HepG2 (cell line): Measurements from ENCODE around the gene COASY. TPM values are rescaled to one million over a fixed set of nuclear protein-coding genes. Genes with fewer than 3 reads are reported as not detected.

ENCODE experiments used
- AGO1 ChIP-seq: fragments of 200-400 bp; formaldehyde crosslinking; IDR thresholded peaks from 2 replicates; pipeline ENCODE4 v1.6.1; 2017; ENCODE audit warnings: mild to moderate bottlenecking, low read depth, low read length, moderate library complexity; ENCODE audit not compliant: poor library complexity, severe bottlenecking
- AHR ChIP-seq: IDR thresholded peaks from 2 replicates; pipeline ENCODE4 v1.6.1; 2018; ENCODE audit warnings: missing genetic modification reagents, missing compliant biosample characterization
- CBX1 ChIP-seq: IDR thresholded peaks from one replicate; pipeline ENCODE4 v1.6.1; 2016; ENCODE audit warnings: antibody characterized with exemption, low read depth
- GPN1 ChIP-seq: sonication (generic); formaldehyde crosslinking; IDR thresholded peaks from 2 replicates; pipeline ENCODE4 v1.5.1; 2020; ENCODE audit warnings: missing genetic modification reagents, borderline replicate concordance
- ZBTB3 ChIP-seq: sonication (generic); formaldehyde crosslinking; IDR thresholded peaks from 2 replicates; pipeline ENCODE4 v1.4.0; 2020; ENCODE audit warnings: low read depth, mild to moderate bottlenecking, moderate library complexity, missing genetic modification reagents, borderline replicate concordance
- ZBTB7A ChIP-seq: sonication (generic); formaldehyde crosslinking; IDR thresholded peaks from 2 replicates; pipeline ENCODE4 v1.8.0; 2022; ENCODE audit warnings: mild to moderate bottlenecking, missing genetic modification reagents
- ZNF224 ChIP-seq: sonication (generic); formaldehyde crosslinking; IDR thresholded peaks from 2 replicates; pipeline ENCODE4 v1.5.0; 2020; ENCODE audit warnings: mild to moderate bottlenecking, missing genetic modification reagents
- ZNF766 ChIP-seq: sonication (generic); formaldehyde crosslinking; IDR thresholded peaks from 2 replicates; pipeline ENCODE4 v1.5.0; 2020; ENCODE audit warnings: missing genetic modification reagents, borderline replicate concordance
- ZNF776 ChIP-seq: sonication (generic); formaldehyde crosslinking; IDR thresholded peaks from 2 replicates; pipeline ENCODE4 v1.4.0; 2020; ENCODE audit warnings: mild to moderate bottlenecking, missing genetic modification reagents
- ZSCAN21 ChIP-seq: sonication (generic); formaldehyde crosslinking; IDR thresholded peaks from 2 replicates; pipeline ENCODE4 v1.8.0; 2022; ENCODE audit warnings: mild to moderate bottlenecking, missing genetic modification reagents, moderate library complexity, borderline replicate concordance
- polyA plus RNA-seq, 8 experiments: library from polyadenylated mRNA; depleted of rRNA in 3 of 8; stranded (reverse) in 7 of 8; unstranded in 1 of 8; fragments of >200 nt; fragmentation: Illumina TruSeq in 4 of 8; extraction: Trizol in 4 of 8; gene quantifications; 2 replicates each; pipeline versions ENCODE4 v1.2.1 to v1.2.3, GENCODE V29; 2011 to 2016; ENCODE audit warnings: low read depth in 4 of 8, missing spikeins in 1 of 8, mixed read lengths in 1 of 8; ENCODE audit not compliant: insufficient read depth in 1 of 8
- total RNA-seq, 5 experiments: library from RNA; depleted of rRNA; stranded (reverse); fragments of >200 nt; fragmentation: Illumina TruSeq; extraction: Trizol; gene quantifications; 2 replicates each; pipeline ENCODE4 v1.2.3, GENCODE V29; 2016; ENCODE audit warnings: low read depth in 1 of 5
- TF ChIP-seq, protein P1 (sequence below): sonication (generic); formaldehyde crosslinking; IDR thresholded peaks from 2 replicates; pipeline ENCODE4 v1.8.1; 2023; ENCODE audit warnings: mild to moderate bottlenecking, moderate library complexity, missing genetic modification reagents
- TF ChIP-seq, protein P2 (sequence below): sonication (generic); formaldehyde crosslinking; IDR thresholded peaks from 2 replicates; pipeline ENCODE4 v1.9.0; 2021; ENCODE audit warnings: missing genetic modification reagents, borderline replicate concordance
- TF ChIP-seq, protein P3 (sequence below): sonication (generic); formaldehyde crosslinking; IDR thresholded peaks from 2 replicates; pipeline ENCODE4 v1.8.1; 2023; ENCODE audit warnings: mild to moderate bottlenecking, missing genetic modification reagents
- TF ChIP-seq, protein P4 (sequence below): sonication (generic); formaldehyde crosslinking; IDR thresholded peaks from 2 replicates; pipeline ENCODE4 v1.8.0; 2022; ENCODE audit warnings: mild to moderate bottlenecking, missing genetic modification reagents, moderate library complexity
- TF ChIP-seq, protein P5 (sequence below): sonication (generic); formaldehyde crosslinking; IDR thresholded peaks from 2 replicates; pipeline ENCODE4 v1.4.0; 2020; ENCODE audit warnings: missing genetic modification reagents
- TF ChIP-seq, protein P6 (sequence below): sonication (generic); formaldehyde crosslinking; IDR thresholded peaks from 2 replicates; pipeline ENCODE4 v1.4.0; 2020; ENCODE audit warnings: missing genetic modification reagents

Gene COASY
- total and polyA plus RNA-seq, 2 of the 13 experiments (the other 11 are each of a cell fraction or from before 2014, with no cell fraction given), result 90.7 to 125 TPM

DNA sequence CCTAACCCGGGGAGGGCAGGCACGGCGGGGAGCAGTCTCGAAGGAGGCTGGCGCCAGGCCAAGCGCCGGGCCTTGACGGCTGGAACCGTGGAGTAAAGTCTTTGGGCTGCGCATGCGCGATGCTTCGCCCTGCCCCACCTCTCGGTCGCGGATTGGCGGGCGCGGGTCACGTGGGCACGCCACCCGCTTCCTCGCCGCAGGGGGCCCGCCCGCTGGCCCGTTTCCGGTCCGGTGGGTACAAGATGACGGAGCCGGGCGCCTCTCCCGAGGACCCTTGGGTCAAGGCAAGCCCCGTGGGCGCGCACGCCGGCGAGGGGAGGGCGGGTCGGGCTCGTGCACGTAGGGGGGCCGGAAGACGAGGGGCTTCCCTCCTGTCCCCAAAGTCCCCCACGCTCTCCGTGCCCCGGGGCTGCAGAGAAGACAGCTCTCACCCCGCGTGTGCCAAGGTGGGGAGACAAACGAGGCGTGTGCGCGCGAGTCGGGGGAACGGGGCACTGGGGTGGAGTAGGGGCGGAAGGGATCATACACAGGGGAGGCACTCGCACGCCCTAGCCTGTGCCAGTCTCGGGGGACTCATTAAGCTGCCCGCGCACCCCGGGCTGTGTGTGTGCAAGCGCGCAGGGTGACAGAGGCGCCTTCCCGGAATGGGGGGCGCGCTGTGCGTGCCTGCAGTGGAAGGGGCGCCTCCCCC lies 5.1 kb downstream of the COASY start, which contains the start of gene MLX (continued):
- peak; percentile 45; the same call in 1 of the 2 replicates for TF ChIP-seq ZSCAN21 (CRISPR knock-in tag)
- TF ChIP-seq, protein P1, sequence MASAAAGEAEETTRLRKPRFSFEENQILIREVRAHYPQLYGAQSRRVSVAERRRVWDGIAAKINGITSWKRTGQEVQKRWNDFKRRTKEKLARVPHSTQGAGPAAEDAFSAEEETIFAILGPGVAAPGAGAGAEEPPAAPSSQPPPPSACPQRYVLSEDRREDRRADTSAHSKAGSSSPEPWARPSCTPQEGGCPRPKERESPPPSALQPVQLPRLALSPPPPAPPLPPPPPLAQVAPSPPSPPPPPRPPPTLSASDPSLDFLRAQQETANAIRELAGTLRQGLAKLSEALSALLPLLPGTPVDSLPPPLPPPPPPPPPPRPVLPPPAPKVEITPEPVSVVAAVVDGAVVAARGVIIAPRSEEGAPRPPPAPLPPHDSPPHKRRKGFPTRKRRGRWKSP (CRISPR knock-in tag), result no peak
- TF ChIP-seq, protein P2, sequence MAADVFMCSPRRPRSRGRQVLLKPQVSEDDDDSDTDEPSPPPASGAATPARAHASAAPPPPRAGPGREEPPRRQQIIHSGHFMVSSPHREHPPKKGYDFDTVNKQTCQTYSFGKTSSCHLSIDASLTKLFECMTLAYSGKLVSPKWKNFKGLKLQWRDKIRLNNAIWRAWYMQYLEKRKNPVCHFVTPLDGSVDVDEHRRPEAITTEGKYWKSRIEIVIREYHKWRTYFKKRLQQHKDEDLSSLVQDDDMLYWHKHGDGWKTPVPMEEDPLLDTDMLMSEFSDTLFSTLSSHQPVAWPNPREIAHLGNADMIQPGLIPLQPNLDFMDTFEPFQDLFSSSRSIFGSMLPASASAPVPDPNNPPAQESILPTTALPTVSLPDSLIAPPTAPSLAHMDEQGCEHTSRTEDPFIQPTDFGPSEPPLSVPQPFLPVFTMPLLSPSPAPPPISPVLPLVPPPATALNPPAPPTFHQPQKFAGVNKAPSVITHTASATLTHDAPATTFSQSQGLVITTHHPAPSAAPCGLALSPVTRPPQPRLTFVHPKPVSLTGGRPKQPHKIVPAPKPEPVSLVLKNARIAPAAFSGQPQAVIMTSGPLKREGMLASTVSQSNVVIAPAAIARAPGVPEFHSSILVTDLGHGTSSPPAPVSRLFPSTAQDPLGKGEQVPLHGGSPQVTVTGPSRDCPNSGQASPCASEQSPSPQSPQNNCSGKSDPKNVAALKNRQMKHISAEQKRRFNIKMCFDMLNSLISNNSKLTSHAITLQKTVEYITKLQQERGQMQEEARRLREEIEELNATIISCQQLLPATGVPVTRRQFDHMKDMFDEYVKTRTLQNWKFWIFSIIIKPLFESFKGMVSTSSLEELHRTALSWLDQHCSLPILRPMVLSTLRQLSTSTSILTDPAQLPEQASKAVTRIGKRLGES, result no peak; the same call in 1 of the 2 replicates
- TF ChIP-seq AHR (CRISPR knock-in tag), result no peak
- peak; percentile 84; the same call in 1 of the 2 replicates for TF ChIP-seq ZNF776 (CRISPR knock-in tag)
- TF ChIP-seq, protein P3, sequence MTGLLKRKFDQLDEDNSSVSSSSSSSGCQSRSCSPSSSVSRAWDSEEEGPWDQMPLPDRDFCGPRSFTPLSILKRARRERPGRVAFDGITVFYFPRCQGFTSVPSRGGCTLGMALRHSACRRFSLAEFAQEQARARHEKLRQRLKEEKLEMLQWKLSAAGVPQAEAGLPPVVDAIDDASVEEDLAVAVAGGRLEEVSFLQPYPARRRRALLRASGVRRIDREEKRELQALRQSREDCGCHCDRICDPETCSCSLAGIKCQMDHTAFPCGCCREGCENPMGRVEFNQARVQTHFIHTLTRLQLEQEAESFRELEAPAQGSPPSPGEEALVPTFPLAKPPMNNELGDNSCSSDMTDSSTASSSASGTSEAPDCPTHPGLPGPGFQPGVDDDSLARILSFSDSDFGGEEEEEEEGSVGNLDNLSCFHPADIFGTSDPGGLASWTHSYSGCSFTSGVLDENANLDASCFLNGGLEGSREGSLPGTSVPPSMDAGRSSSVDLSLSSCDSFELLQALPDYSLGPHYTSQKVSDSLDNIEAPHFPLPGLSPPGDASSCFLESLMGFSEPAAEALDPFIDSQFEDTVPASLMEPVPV (CRISPR knock-in tag), result peak; percentile 99
- peak; percentile 94 for TF ChIP-seq AGO1
- no peak; the same call in 1 of the 2 replicates for TF ChIP-seq ZNF766 (CRISPR knock-in tag)
- TF ChIP-seq GPN1, result no peak
- TF ChIP-seq CBX1, result peak; percentile 70
- TF ChIP-seq, protein P4, sequence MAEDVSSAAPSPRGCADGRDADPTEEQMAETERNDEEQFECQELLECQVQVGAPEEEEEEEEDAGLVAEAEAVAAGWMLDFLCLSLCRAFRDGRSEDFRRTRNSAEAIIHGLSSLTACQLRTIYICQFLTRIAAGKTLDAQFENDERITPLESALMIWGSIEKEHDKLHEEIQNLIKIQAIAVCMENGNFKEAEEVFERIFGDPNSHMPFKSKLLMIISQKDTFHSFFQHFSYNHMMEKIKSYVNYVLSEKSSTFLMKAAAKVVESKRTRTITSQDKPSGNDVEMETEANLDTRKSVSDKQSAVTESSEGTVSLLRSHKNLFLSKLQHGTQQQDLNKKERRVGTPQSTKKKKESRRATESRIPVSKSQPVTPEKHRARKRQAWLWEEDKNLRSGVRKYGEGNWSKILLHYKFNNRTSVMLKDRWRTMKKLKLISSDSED, result no peak; the same call in 1 of the 2 replicates
- TF ChIP-seq, protein P5, sequence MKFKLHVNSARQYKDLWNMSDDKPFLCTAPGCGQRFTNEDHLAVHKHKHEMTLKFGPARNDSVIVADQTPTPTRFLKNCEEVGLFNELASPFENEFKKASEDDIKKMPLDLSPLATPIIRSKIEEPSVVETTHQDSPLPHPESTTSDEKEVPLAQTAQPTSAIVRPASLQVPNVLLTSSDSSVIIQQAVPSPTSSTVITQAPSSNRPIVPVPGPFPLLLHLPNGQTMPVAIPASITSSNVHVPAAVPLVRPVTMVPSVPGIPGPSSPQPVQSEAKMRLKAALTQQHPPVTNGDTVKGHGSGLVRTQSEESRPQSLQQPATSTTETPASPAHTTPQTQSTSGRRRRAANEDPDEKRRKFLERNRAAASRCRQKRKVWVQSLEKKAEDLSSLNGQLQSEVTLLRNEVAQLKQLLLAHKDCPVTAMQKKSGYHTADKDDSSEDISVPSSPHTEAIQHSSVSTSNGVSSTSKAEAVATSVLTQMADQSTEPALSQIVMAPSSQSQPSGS (CRISPR knock-in tag), result peak; percentile 69; the same call in 1 of the 2 replicates
- TF ChIP-seq ZNF224 (CRISPR knock-in tag), result 0 out of 2 replicates have a peak, but pooled peaks have one; percentile 55
- TF ChIP-seq ZBTB7A (CRISPR knock-in tag), result peak; percentile 89
- TF ChIP-seq, protein P6, sequence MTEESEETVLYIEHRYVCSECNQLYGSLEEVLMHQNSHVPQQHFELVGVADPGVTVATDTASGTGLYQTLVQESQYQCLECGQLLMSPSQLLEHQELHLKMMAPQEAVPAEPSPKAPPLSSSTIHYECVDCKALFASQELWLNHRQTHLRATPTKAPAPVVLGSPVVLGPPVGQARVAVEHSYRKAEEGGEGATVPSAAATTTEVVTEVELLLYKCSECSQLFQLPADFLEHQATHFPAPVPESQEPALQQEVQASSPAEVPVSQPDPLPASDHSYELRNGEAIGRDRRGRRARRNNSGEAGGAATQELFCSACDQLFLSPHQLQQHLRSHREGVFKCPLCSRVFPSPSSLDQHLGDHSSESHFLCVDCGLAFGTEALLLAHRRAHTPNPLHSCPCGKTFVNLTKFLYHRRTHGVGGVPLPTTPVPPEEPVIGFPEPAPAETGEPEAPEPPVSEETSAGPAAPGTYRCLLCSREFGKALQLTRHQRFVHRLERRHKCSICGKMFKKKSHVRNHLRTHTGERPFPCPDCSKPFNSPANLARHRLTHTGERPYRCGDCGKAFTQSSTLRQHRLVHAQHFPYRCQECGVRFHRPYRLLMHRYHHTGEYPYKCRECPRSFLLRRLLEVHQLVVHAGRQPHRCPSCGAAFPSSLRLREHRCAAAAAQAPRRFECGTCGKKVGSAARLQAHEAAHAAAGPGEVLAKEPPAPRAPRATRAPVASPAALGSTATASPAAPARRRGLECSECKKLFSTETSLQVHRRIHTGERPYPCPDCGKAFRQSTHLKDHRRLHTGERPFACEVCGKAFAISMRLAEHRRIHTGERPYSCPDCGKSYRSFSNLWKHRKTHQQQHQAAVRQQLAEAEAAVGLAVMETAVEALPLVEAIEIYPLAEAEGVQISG, result peak; percentile 77
- TF ChIP-seq ZBTB3 (CRISPR knock-in tag), result peak; percentile 81; the same call in 1 of the 2 replicates
